OCI-LY1 (cell line): ENCODE results near the gene MED13.

ENCODE experiments used
- H2AFZ ChIP-seq: fragments of 200-600 bp; sonication (generic), shearing (Covaris generic); 2 replicates; pipeline ENCODE4 v1.6.0; 2014; ENCODE audit warnings: antibody characterized with exemption, mild to moderate bottlenecking, low read length
- H3F3A ChIP-seq: fragments of 200-600 bp; sonication (generic), shearing (Covaris generic); 2 replicates; pipeline ENCODE4 v1.6.0; 2014; ENCODE audit warnings: mild to moderate bottlenecking, antibody characterized with exemption, low read length, moderate library complexity; ENCODE audit not compliant: insufficient read depth
- H3K27ac ChIP-seq: fragments of 200-600 bp; sonication (generic); 2 replicates; pipeline ENCODE4 v1.5.1; 2014; ENCODE audit warnings: low read length, mixed run types, mild to moderate bottlenecking, low read depth; ENCODE audit not compliant: poor library complexity, severe bottlenecking
- H3K27me3 ChIP-seq: fragments of 200-600 bp; sonication (generic); 2 replicates; pipeline ENCODE4 v1.6.0; 2014; ENCODE audit warnings: antibody characterized with exemption, mild to moderate bottlenecking, low read length, moderate library complexity; ENCODE audit not compliant: insufficient read depth
- H3K36me3 ChIP-seq: fragments of 200-600 bp; sonication (generic); 2 replicates; pipeline ENCODE4 v1.6.1; 2014; ENCODE audit warnings: mild to moderate bottlenecking, antibody characterized with exemption, low read length, moderate library complexity, mixed read lengths; ENCODE audit not compliant: insufficient read depth
- H3K4me1 ChIP-seq: fragments of 200-600 bp; sonication (generic); 2 replicates; pipeline ENCODE4 v1.5.1; 2014; ENCODE audit warnings: mild to moderate bottlenecking, low read length, moderate library complexity; ENCODE audit not compliant: insufficient read depth, severe bottlenecking
- H3K4me2 ChIP-seq: fragments of 200-600 bp; sonication (generic), shearing (Covaris generic); 2 replicates; pipeline ENCODE4 v1.6.1; 2014; ENCODE audit warnings: low read length
- H3K4me3 ChIP-seq: fragments of 200-600 bp; sonication (generic); 2 replicates; pipeline ENCODE4 v1.5.1; 2014; ENCODE audit warnings: low read length, low read depth, mild to moderate bottlenecking, mixed read lengths; ENCODE audit not compliant: poor library complexity, severe bottlenecking
- H3K79me2 ChIP-seq: fragments of 200-600 bp; shearing (Covaris generic); 2 replicates; pipeline ENCODE4 v1.6.1; 2016; ENCODE audit warnings: mixed run types, low read length, mixed read lengths; ENCODE audit not compliant: insufficient read depth
- H3K9ac ChIP-seq: fragments of 200-600 bp; sonication (generic), shearing (Covaris generic); 2 replicates; pipeline ENCODE4 v1.6.1; 2014; ENCODE audit warnings: mild to moderate bottlenecking, low read length, mixed read lengths
- H3K9me2 ChIP-seq: fragments of 200-600 bp; sonication (generic), shearing (Covaris generic); 2 replicates; pipeline ENCODE4 v1.6.1; 2014; ENCODE audit warnings: low read depth, mild to moderate bottlenecking, low read length, mixed read lengths
- H3K9me3 ChIP-seq: fragments of 200-600 bp; shearing (Covaris generic); 2 replicates; pipeline ENCODE4 v1.6.1; 2014; ENCODE audit warnings: low read length, mixed read lengths
- H4K20me1 ChIP-seq: fragments of 200-600 bp; sonication (generic), shearing (Covaris generic); 2 replicates; pipeline ENCODE4 v1.6.0; 2016; ENCODE audit warnings: mild to moderate bottlenecking, low read length; ENCODE audit not compliant: insufficient read depth
- CTCF ChIP-seq: fragments of 200-600 bp; sonication (generic), shearing (Covaris generic); IDR thresholded peaks from 2 replicates; pipeline ENCODE4 v1.5.1; 2017; ENCODE audit warnings: mild to moderate bottlenecking, antibody characterized with exemption, low read length, moderate library complexity, mixed read lengths
- EZH2 ChIP-seq: fragments of 200-600 bp; sonication (generic), shearing (Covaris generic); IDR thresholded peaks from 2 replicates; pipeline ENCODE4 v1.8.0; 2017; ENCODE audit warnings: borderline replicate concordance, mixed run types, mild to moderate bottlenecking, antibody characterized with exemption, low read length, moderate library complexity, mixed read lengths

MED13 gene

GRCh38 chr17:62078009-62078408 lies 12.9 kb upstream of the MED13 start:
- peaks cover 5% of the 10 kb centered on the region; the same call in 1 of the 2 replicates for H3K27me3 ChIP-seq
- no peaks in the 10 kb centered on the region for H4K20me1 ChIP-seq
- H3K4me1 ChIP-seq = no peaks in the 10 kb centered on the region
- no peaks in the 10 kb centered on the region for H3K79me2 ChIP-seq
- no peak overlapping the region for H3K27ac ChIP-seq
- TF ChIP-seq CTCF = no peak
- no peak for TF ChIP-seq EZH2
- no peak overlapping the region for H3K4me3 ChIP-seq
- no peaks in the 10 kb centered on the region for H3F3A ChIP-seq
- no peaks in the 10 kb centered on the region for H3K9me3 ChIP-seq
- H3K36me3 ChIP-seq = no peaks in the 10 kb centered on the region; the same call in 1 of the 2 replicates
- H3K9ac ChIP-seq = no peak overlapping the region
- H3K9me2 ChIP-seq = no peaks in the 10 kb centered on the region
- H2AFZ ChIP-seq = no peak overlapping the region
- no peak overlapping the region for H3K4me2 ChIP-seq

GRCh38 chr17:62076864-62077788 lies 12.0 kb upstream of the MED13 start:
- Histone ChIP-seq H3K4me1 (no peaks in the 10 kb centered on the region), H3F3A (no peaks in the 10 kb centered on the region), H3K9ac (no peak overlapping the region), H2AFZ (no peak overlapping the region), H4K20me1 (no peaks in the 10 kb centered on the region), H3K79me2 (no peaks in the 10 kb centered on the region), H3K36me3 (no peaks in the 10 kb centered on the region; the same call in 1 of the 2 replicates), H3K27ac (no peak overlapping the region), H3K4me3 (no peak overlapping the region), H3K9me2 (no peaks in the 10 kb centered on the region), H3K4me2 (no peak overlapping the region), H3K9me3 (no peaks in the 10 kb centered on the region), H3K27me3 (peaks cover 5% of the 10 kb centered on the region; the same call in 1 of the 2 replicates)
- TF ChIP-seq CTCF = no peak
- TF ChIP-seq EZH2 = no peak

GRCh38 chr17:62075308-62075815 lies 10.3 kb upstream of the MED13 start:
- H3K27me3 ChIP-seq = peaks cover 5% of the 10 kb centered on the region; the same call in 1 of the 2 replicates
- no peak overlapping the region for H3K4me3 ChIP-seq
- no peak overlapping the region for H2AFZ ChIP-seq
- H3K4me1 ChIP-seq = no peaks in the 10 kb centered on the region
- H4K20me1 ChIP-seq = no peaks in the 10 kb centered on the region
- H3K9me2 ChIP-seq = no peaks in the 10 kb centered on the region
- no peaks in the 10 kb centered on the region for H3F3A ChIP-seq
- H3K9me3 ChIP-seq = no peaks in the 10 kb centered on the region
- no peaks in the 10 kb centered on the region for H3K79me2 ChIP-seq
- H3K4me2 ChIP-seq = no peak overlapping the region
- TF ChIP-seq CTCF = no peak
- no peak for TF ChIP-seq EZH2
- no peaks in the 10 kb centered on the region; the same call in 1 of the 2 replicates for H3K36me3 ChIP-seq
- no peak overlapping the region for H3K9ac ChIP-seq
- H3K27ac ChIP-seq = no peak overlapping the region
